K562 (cell line): ENCODE results near the gene CELF4. TPM values are rescaled to one million over a fixed set of nuclear protein-coding genes. Genes with fewer than 3 reads are reported as not detected.

Source experiments
- ATAC-seq: fragments of 200-7000 bp; cut with Tn5 transposase; 3 replicates; pipeline ENCODE4 v1.9.1; 2020; ENCODE audit warnings: moderate library complexity
- BruUV-seq: library from RNA; stranded (reverse); fragments of 400-500 nt; replicated peaks from 2 replicates; lab custom pipeline; 2021; lab: Mats Ljungman, UMichigan
- CTCF ChIA-PET: fragments of 300-600 bp; formaldehyde crosslinking; extraction: SDS; loops from one replicate; lab custom pipeline; 2021; ENCODE audit warnings: low intra/inter-chr PET ratio; lab: Yijun Ruan, JAX
- POLR2A ChIA-PET: fragments of 300-600, 350-650 bp; sonication (Branson Sonifier 250); formaldehyde crosslinking; extraction: SDS; loops from one replicate; lab custom pipeline; 2021; ENCODE audit warnings: antibody characterized with exemption, inconsistent platforms; lab: Yijun Ruan, JAX
- DNase-seq, 4 experiments: peaks; one replicate each; pipeline versions ENCODE4 v3.0.0 to v3.0.0-alpha.2; 2011 to 2018; ENCODE audit warnings: low spot score in 3 of 4, mixed read lengths in 3 of 4; ENCODE audit errors: extremely low read depth in 1 of 4
- FAIRE-seq: peaks from 2 replicates; lab custom pipeline; 2011; peaks lifted over from hg19 to GRCh38; lab: Jason Lieb, UNC
- H2AFZ ChIP-seq: 2 replicates; pipeline ENCODE4 v1.6.0; 2011; ENCODE audit warnings: low read depth, low read length, control low read depth, inconsistent platforms
- H3K27ac ChIP-seq: fragments of 200-600 bp; 3 replicates; pipeline ENCODE4 v1.8.0; 2011; ENCODE audit warnings: low read depth, mild to moderate bottlenecking, control low read depth, inconsistent platforms, low read length, moderate library complexity, mixed read lengths; ENCODE audit errors: extremely low read depth
- H3K27me3 ChIP-seq, 2 experiments: fragments of 300-600 bp in 1 of 2; 2 replicates in 1 of 2; 3 replicates in 1 of 2; pipeline versions ENCODE4 v1.6.0 to v1.8.0; 2011; ENCODE audit warnings: inconsistent platforms in 2 of 2, low read length in 2 of 2, mild to moderate bottlenecking in 1 of 2, mixed read lengths in 1 of 2, moderate library complexity in 1 of 2; ENCODE audit not compliant: control insufficient read depth in 2 of 2, insufficient read depth in 2 of 2
- H3K36me3 ChIP-seq: fragments of 300-600 bp; 3 replicates; pipeline ENCODE4 v1.8.0; 2011; ENCODE audit warnings: mild to moderate bottlenecking, low read length, inconsistent platforms; ENCODE audit not compliant: control insufficient read depth, insufficient read depth
- H3K4me1 ChIP-seq, 2 experiments: fragments of 200-600 bp in 1 of 2; replicated peaks in 1 of 2; 2 replicates in 1 of 2; 3 replicates in 1 of 2; pipeline versions ENCODE4 v1.5.1 to v1.8.0; 2011; ENCODE audit warnings: inconsistent platforms in 2 of 2, low read length in 2 of 2, mild to moderate bottlenecking in 1 of 2, mixed read lengths in 1 of 2, moderate library complexity in 1 of 2; ENCODE audit not compliant: control insufficient read depth in 2 of 2, insufficient read depth in 2 of 2
- H3K4me2 ChIP-seq: 2 replicates; pipeline ENCODE4 v1.6.1; 2011; ENCODE audit warnings: low read length, control low read depth, inconsistent platforms, mixed read lengths; ENCODE audit not compliant: insufficient read depth
- H3K4me3 ChIP-seq: fragments of 200-600 bp; sonication (generic), shearing (Covaris generic); 2 replicates; pipeline ENCODE4 v1.5.1; 2016; ENCODE audit warnings: control low read depth, inconsistent platforms
- H3K79me2 ChIP-seq: fragments of 200-600 bp; 3 replicates; pipeline ENCODE4 v1.8.0; 2011; ENCODE audit warnings: low read length, inconsistent platforms; ENCODE audit not compliant: control insufficient read depth, insufficient read depth
- H3K9ac ChIP-seq, 2 experiments: 2 replicates each; pipeline versions ENCODE4 v1.6.0 to v1.6.1; 2011; ENCODE audit warnings: low read depth in 2 of 2, low read length in 2 of 2, control low read depth in 1 of 2, inconsistent platforms in 1 of 2, mild to moderate bottlenecking in 1 of 2, mixed read lengths in 1 of 2; ENCODE audit not compliant: insufficient read depth in 1 of 2
- H3K9me1 ChIP-seq: one replicate; pipeline ENCODE4 v1.6.0; 2011; ENCODE audit warnings: inconsistent platforms, mild to moderate bottlenecking, low read length, moderate library complexity; ENCODE audit not compliant: control insufficient read depth, insufficient read depth
- H3K9me3 ChIP-seq: replicated peaks from 2 replicates; pipeline ENCODE4 v1.5.1; 2011; ENCODE audit warnings: low read depth, low read length, inconsistent platforms; ENCODE audit not compliant: control insufficient read depth, insufficient read depth
- H4K20me1 ChIP-seq: replicated peaks from 2 replicates; pipeline ENCODE4 v1.6.1; 2011; ENCODE audit warnings: low read length, inconsistent platforms, mixed read lengths; ENCODE audit not compliant: control insufficient read depth, insufficient read depth
- BACH1 ChIP-seq: fragments of 200-800 bp; sonication (Bioruptor generic); IDR thresholded peaks from 2 replicates; pipeline ENCODE4 v1.6.1; 2016; ENCODE audit warnings: missing genetic modification characterization, missing compliant biosample characterization
- BRCA1 ChIP-seq, 2 experiments: fragments of 450-650 bp in 1 of 2; sonication (generic) in 1 of 2; formaldehyde crosslinking in 1 of 2; IDR thresholded peaks; 2 replicates each; pipeline versions ENCODE4 v1.5.0 to v1.6.1; 2017 to 2020; ENCODE audit warnings: mild to moderate bottlenecking in 1 of 2, missing genetic modification reagents in 1 of 2
- HDAC8 ChIP-seq: fragments of 450-650 bp; IDR thresholded peaks from 2 replicates; pipeline ENCODE4 v1.6.1; 2016; ENCODE audit warnings: mild to moderate bottlenecking, missing genetic modification characterization, moderate library complexity, missing compliant biosample characterization
- MLLT1 ChIP-seq, 2 experiments: fragments of 450-650 bp; IDR thresholded peaks; 2 replicates each; pipeline ENCODE4 v1.6.1; 2016
- TRIM25 ChIP-seq: fragments of 450-650 bp; IDR thresholded peaks from 2 replicates; pipeline ENCODE4 v1.7.0; 2016; ENCODE audit warnings: borderline replicate concordance
- WHSC1 ChIP-seq: IDR thresholded peaks from one replicate; pipeline ENCODE4 v1.6.1; 2012; ENCODE audit warnings: low read length, control low read depth, inconsistent platforms
- ZNF395 ChIP-seq: fragments of 200-800 bp; sonication (Bioruptor generic); IDR thresholded peaks from 2 replicates; pipeline ENCODE4 v1.6.1; 2017; ENCODE audit warnings: missing genetic modification characterization, missing compliant biosample characterization
- WGBS: fragments of 100-300 bp; shearing (Covaris generic); methylation state at CpG from one replicate; pipeline ENCODE4 v1.1.6; 2016; ENCODE audit warnings: low coverage, mixed read lengths; ENCODE audit not compliant: insufficient coverage; ENCODE audit errors: missing lambda C conversion rate; 5-methylcytosine and 5-hydroxymethylcytosine counted together
- in situ Hi-C: fragments of 300-500 bp; cut with MboI; formaldehyde crosslinking; loops from 4 replicates; pipeline ENCODE4 v1.15.0; 2018; ENCODE audit warnings: inconsistent platforms, mixed read lengths
- intact Hi-C: fragments of 100-400 bp; cut with micrococcal nuclease; formaldehyde crosslinking; loops from 2 replicates; pipeline ENCODE4 v1.14.2; 2022
- polyA plus RNA-seq, 8 experiments: library from polyadenylated mRNA; depleted of rRNA in 4 of 8; stranded (reverse) in 5 of 8; unstranded in 3 of 8; fragments of >200 nt; fragmentation: Nextera tagmentation in 2 of 8; fragmentation: Illumina TruSeq in 1 of 8; extraction: Ambion mirVana in 2 of 8; extraction: Trizol in 1 of 8; gene quantifications; 2 replicates each; pipeline versions ENCODE4 v1.2.1 to v1.2.3, GENCODE V29; 2011 to 2014; ENCODE audit warnings: inconsistent platforms in 1 of 8, missing spikeins in 1 of 8
- total RNA-seq, 7 experiments: library from RNA; depleted of rRNA in 6 of 7; stranded (reverse); fragments of >200 nt in 6 of 7; fragmentation: Illumina TruSeq in 2 of 7; extraction: Trizol in 2 of 7; gene quantifications; 2 replicates each; pipeline versions ENCODE4 v1.2.1 to v1.2.3, GENCODE V29; 2011 to 2021; ENCODE audit warnings: low replicate concordance in 1 of 7

CELF4 gene
- total and polyA plus RNA-seq, 9 of the 15 experiments (the other 6 are each of a cell fraction or from before 2014, with no cell fraction given), result 0.04 to 0.24 (median 0.07) TPM; not detected in 3

GRCh38 chr18:37289423-37289822 lies 276.2 kb downstream of the CELF4 start (continued):
- no peak for TF ChIP-seq TRIM25
- TF ChIP-seq HDAC8, result no peak
- no peak for TF ChIP-seq WHSC1
- no peak for TF ChIP-seq BRCA1 (IDR thresholded peaks at IDR 0.05)
- no peak for TF ChIP-seq BRCA1 (CRISPR knock-in tag; IDR thresholded peaks at IDR 0.05)
- TF ChIP-seq BACH1, result no peak

- no peak for TF ChIP-seq ZNF395 (CRISPR knock-in tag)
- TF ChIP-seq MLLT1 (IDR thresholded peaks at IDR 0.05), result peak in 1 of 2 experiments; percentile 85; a peak in 2 of 4 replicates
- no TSS peak for BruUV-seq
- H3K9ac ChIP-seq, result no peak overlapping the region
- H3K4me1 ChIP-seq, result no peaks in the 10 kb centered on the region
- POLR2A ChIA-PET, result no interaction called here
- 0% methylated on average over 1 of the region's 1 CpG for WGBS
- no peak overlapping the region for H3K4me3 ChIP-seq
- H3K79me2 ChIP-seq, result no peaks in the 10 kb centered on the region
- H2AFZ ChIP-seq, result no peak overlapping the region
- DNase-seq, result no peak
- no peaks in the 10 kb centered on the region for H3K9me1 ChIP-seq
- no peak overlapping the region for H3K27ac ChIP-seq
- H3K4me2 ChIP-seq, result no peak overlapping the region
- ATAC-seq, result no peak
- no peaks in the 10 kb centered on the region for H3K27me3 ChIP-seq
- in situ Hi-C loops, result no loop called here
- CTCF ChIA-PET, result no interaction called here
- FAIRE-seq, result no peak
- intact Hi-C loops, result no loop called here
- H3K9me3 ChIP-seq, result no peaks in the 10 kb centered on the region
- H3K36me3 ChIP-seq, result no peaks in the 10 kb centered on the region
- H4K20me1 ChIP-seq, result 0 out of 2 replicates have a peak, but pooled peaks cover under 1% of the 10 kb centered on the region
Observed at GRCh38 chr18:37287601-37288000, 278.0 kb downstream of the CELF4 start.
